ENCODE results near the gene SIM1.

DNA sequence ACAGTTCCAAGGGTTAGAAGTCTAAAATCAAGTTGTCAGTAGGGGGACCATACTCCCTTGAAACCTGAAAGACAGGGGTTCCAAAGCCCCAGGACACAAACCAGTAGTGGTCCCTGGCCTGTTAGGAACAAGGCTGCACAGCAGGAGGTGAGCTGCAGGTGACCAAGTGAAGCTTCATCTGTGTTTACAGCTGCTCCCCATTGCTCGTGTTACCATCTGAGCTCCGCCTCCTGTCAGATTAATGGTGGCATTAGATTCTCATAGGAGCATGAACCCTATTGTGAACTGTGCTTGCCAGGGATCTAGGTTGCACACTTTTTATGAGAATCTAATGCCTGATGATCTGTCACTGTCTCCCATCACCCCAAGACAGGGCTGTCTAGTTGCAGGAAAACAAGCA, 25.3 kb upstream of the SIM1 start:
- TF ChIP-seq, protein P1, sequence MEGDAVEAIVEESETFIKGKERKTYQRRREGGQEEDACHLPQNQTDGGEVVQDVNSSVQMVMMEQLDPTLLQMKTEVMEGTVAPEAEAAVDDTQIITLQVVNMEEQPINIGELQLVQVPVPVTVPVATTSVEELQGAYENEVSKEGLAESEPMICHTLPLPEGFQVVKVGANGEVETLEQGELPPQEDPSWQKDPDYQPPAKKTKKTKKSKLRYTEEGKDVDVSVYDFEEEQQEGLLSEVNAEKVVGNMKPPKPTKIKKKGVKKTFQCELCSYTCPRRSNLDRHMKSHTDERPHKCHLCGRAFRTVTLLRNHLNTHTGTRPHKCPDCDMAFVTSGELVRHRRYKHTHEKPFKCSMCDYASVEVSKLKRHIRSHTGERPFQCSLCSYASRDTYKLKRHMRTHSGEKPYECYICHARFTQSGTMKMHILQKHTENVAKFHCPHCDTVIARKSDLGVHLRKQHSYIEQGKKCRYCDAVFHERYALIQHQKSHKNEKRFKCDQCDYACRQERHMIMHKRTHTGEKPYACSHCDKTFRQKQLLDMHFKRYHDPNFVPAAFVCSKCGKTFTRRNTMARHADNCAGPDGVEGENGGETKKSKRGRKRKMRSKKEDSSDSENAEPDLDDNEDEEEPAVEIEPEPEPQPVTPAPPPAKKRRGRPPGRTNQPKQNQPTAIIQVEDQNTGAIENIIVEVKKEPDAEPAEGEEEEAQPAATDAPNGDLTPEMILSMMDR (IDR thresholded peaks at IDR 0.05; ENCODE audit: insufficient read depth, low read length, poor library complexity, severe bottlenecking), result no peak
- no peak for TF ChIP-seq EZH2phosphoT487 (conservative IDR thresholded peaks at IDR 0.05; ENCODE audit: low read length)

Data from SU-DHL-6 (cell line).